ENCODE measurements around the gene TM2D3. TPM values are rescaled to one million over a fixed set of nuclear protein-coding genes. Genes with fewer than 3 reads are reported as not detected.

TM2D3 gene
- total RNA-seq, 4 donors from 2014 or later = 38.2 to 58.3 (median 50.7) TPM

DNA sequence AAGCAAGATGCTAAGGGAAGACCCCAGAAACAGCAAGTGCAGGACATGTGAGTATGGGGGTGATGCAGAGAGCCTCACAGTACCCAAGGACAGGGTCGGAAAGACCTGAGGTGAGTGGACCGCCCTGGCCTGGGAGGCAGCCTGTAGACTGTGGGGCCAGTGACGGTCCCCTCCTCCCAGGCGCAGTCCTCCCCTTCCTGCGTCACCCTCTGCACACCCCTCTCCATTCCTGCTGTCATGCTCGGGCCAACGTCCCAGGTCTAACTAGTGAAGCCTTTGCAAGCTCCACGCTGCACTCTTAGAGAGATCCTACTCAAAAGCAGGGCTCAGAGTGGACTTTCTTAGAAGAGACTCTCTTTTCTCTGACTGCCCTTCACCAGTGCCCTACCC is 41.6 kb downstream of the TM2D3 start:
- Histone ChIP-seq H3K27me3 (no peaks in the 10 kb centered on the region), H3K4me3 (no peak overlapping the region), H3K4me1 (peaks cover 0 to 37% (median 7%) of the 10 kb centered on the region in 3 donors), H3K36me3 (no peaks in the 10 kb centered on the region), H3K9me3 (no peaks in the 10 kb centered on the region), H3K27ac (no peak overlapping the region)
- no peak for TF ChIP-seq POLR2A (IDR thresholded peaks at IDR 0.05)
- TF ChIP-seq, protein P1, sequence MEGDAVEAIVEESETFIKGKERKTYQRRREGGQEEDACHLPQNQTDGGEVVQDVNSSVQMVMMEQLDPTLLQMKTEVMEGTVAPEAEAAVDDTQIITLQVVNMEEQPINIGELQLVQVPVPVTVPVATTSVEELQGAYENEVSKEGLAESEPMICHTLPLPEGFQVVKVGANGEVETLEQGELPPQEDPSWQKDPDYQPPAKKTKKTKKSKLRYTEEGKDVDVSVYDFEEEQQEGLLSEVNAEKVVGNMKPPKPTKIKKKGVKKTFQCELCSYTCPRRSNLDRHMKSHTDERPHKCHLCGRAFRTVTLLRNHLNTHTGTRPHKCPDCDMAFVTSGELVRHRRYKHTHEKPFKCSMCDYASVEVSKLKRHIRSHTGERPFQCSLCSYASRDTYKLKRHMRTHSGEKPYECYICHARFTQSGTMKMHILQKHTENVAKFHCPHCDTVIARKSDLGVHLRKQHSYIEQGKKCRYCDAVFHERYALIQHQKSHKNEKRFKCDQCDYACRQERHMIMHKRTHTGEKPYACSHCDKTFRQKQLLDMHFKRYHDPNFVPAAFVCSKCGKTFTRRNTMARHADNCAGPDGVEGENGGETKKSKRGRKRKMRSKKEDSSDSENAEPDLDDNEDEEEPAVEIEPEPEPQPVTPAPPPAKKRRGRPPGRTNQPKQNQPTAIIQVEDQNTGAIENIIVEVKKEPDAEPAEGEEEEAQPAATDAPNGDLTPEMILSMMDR (IDR thresholded peaks at IDR 0.05) = no peak
- no peak for TF ChIP-seq POLR2AphosphoS5 (IDR thresholded peaks at IDR 0.05)
- no peak for TF ChIP-seq EP300 (IDR thresholded peaks at IDR 0.05)
- WGBS, 2 donors (ENCODE audit: low coverage in 1 of 2) = 94% methylated on average over 7 of the region's 8 CpGs; no CpG with 5 or more reads in 1 of the 2 donors
- ATAC-seq = no peak

DNA sequence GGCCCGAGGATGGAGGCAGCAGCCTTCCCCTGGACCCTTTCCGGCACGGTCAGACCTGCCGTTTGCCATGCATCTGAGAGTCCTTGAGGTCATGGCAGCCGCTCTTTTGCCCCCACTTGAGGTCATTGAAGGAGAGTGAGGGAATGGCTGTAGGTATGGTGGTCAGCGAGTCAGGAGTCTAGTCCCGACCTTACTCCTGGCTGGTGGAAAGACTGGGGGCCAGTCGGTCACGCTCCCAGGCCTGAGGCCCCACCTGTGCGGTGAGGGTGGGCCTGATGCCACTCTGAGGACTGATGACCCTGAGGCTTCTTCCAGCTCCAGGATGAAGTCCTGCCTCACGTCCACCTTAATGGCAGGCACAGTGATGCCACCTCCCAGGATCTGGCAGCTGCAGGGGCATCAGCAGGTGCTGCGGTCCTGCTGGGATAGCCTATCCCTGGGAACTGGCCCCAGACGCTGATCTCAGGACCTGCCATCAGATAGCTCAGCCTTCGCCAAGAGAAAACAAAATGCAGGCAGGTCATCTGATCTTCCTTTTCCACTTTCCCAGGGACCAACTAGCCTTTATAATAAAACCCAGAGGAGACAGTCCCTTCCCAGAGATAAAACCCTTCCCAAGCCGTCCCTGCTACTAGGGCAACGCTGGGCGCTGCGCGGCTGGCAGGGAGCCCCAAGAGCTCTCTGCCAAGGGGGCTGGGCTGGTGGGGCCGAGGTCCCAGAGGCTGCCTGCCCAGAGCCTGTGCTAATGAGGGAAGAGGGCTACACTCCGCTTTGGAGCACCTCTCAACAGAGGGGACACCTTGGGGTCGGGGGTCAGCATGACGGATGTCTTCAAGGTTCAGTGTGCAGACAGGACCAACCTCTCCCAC is 42.2 kb downstream of the TM2D3 start:
- no peak overlapping the region for H3K27ac ChIP-seq
- peaks cover 0 to 31% (median 5%) of the 10 kb centered on the region in 3 donors for H3K4me1 ChIP-seq
- no peaks in the 10 kb centered on the region for H3K36me3 ChIP-seq
- no peak for ATAC-seq
- no peaks in the 10 kb centered on the region for H3K9me3 ChIP-seq
- 100% methylated on average over 1 to 2 of the region's 23 CpGs for WGBS, 2 donors (ENCODE audit: low coverage in 1 of 2)
- H3K4me3 ChIP-seq = no peak overlapping the region
- no peak for TF ChIP-seq POLR2A (IDR thresholded peaks at IDR 0.05)
- TF ChIP-seq, protein P1 (IDR thresholded peaks at IDR 0.05) = no peak
- no peak for TF ChIP-seq POLR2AphosphoS5 (IDR thresholded peaks at IDR 0.05)
- TF ChIP-seq EP300 (IDR thresholded peaks at IDR 0.05) = no peak
- H3K27me3 ChIP-seq = no peaks in the 10 kb centered on the region

GRCh38 chr15:101608201-101608600 is 44.0 kb downstream of the TM2D3 start:
- no peak for TF ChIP-seq EP300 (IDR thresholded peaks at IDR 0.05)
- H3K4me3 ChIP-seq = no peak overlapping the region
- H3K9me3 ChIP-seq = peaks cover 0 to 6% (median 0%) of the 10 kb centered on the region in 3 donors
- ATAC-seq = no peak
- no peak overlapping the region for H3K27ac ChIP-seq
- H3K36me3 ChIP-seq = no peaks in the 10 kb centered on the region
- 77 to 93% methylated on average over 3 to 5 of the region's 9 CpGs for WGBS, 2 donors (ENCODE audit: low coverage in 1 of 2)
- H3K4me1 ChIP-seq = peaks cover 0 to 13% (median 4%) of the 10 kb centered on the region in 3 donors
- peaks cover 7% of the 10 kb centered on the region for H3K27me3 ChIP-seq

- 66 to 80% methylated on average over 2 of the region's 2 CpGs for WGBS, 2 donors (ENCODE audit: low coverage in 1 of 2)
- H3K27me3 ChIP-seq = peaks cover 7% of the 10 kb centered on the region
- peaks cover 0 to 6% (median 0%) of the 10 kb centered on the region in 3 donors for H3K9me3 ChIP-seq
- H3K36me3 ChIP-seq = no peaks in the 10 kb centered on the region
- no peak overlapping the region for H3K27ac ChIP-seq
- no peak for ATAC-seq
- no peak overlapping the region for H3K4me3 ChIP-seq
- peaks cover 0 to 2% (median 0%) of the 10 kb centered on the region in 3 donors for H3K4me1 ChIP-seq
- no peak for TF ChIP-seq EP300 (IDR thresholded peaks at IDR 0.05)
- no peak for TF ChIP-seq POLR2AphosphoS5 (IDR thresholded peaks at IDR 0.05)
- TF ChIP-seq, protein P1 (IDR thresholded peaks at IDR 0.05) = no peak
These were observed 45.1 kb downstream of the TM2D3 start for GRCh38 chr15:101607108-101607507.

GRCh38 chr15:101604124-101604874 is 47.9 kb downstream of the TM2D3 start:
- H3K4me3 ChIP-seq = no peak overlapping the region
- TF ChIP-seq POLR2A (IDR thresholded peaks at IDR 0.05) = no peak
- TF ChIP-seq, protein P1 (IDR thresholded peaks at IDR 0.05) = no peak
- TF ChIP-seq POLR2AphosphoS5 (IDR thresholded peaks at IDR 0.05) = no peak
- no peak for TF ChIP-seq EP300 (IDR thresholded peaks at IDR 0.05)
- ATAC-seq = no peak
- no peaks in the 10 kb centered on the region for H3K4me1 ChIP-seq
- H3K27ac ChIP-seq = no peak overlapping the region
- peaks cover 14% of the 10 kb centered on the region for H3K27me3 ChIP-seq
- peaks cover 0 to 6% (median 0%) of the 10 kb centered on the region in 3 donors for H3K9me3 ChIP-seq
- H3K36me3 ChIP-seq = no peaks in the 10 kb centered on the region
- WGBS, 2 donors (ENCODE audit: low coverage in 1 of 2) = 87 to 94% methylated on average over 2 to 4 of the region's 4 CpGs

Data from gastroesophageal sphincter (tissue), 4 donors.